Smooth muscle cell (in vitro differentiated cells): Measurements from ENCODE around the gene OBP2A. TPM values are rescaled to one million over a fixed set of nuclear protein-coding genes. Genes with fewer than 3 reads are reported as not detected.

Experiments
- DNase-seq: peaks from one replicate; lab custom pipeline; 2025; ENCODE audit not compliant: unreplicated experiment; lab: John Stamatoyannopoulos, UW
- H2AFZ ChIP-seq: fragments of 200-600 bp; sonication (generic); 2 replicates; pipeline ENCODE4 v1.6.0; 2016; ENCODE audit warnings: antibody characterized with exemption, low read depth, mild to moderate bottlenecking
- H3F3A ChIP-seq: fragments of 200-600 bp; sonication (generic); 2 replicates; pipeline ENCODE4 v1.6.0; 2017; ENCODE audit warnings: antibody characterized with exemption, low read depth
- H3K27ac ChIP-seq: fragments of 200-600 bp; sonication (generic); 2 replicates; pipeline ENCODE4 v1.5.1; 2016; ENCODE audit warnings: low read depth, mild to moderate bottlenecking
- H3K27me3 ChIP-seq: fragments of 200-600 bp; sonication (generic); 2 replicates; pipeline ENCODE4 v1.6.1; 2016; ENCODE audit warnings: low read depth, mild to moderate bottlenecking
- H3K36me3 ChIP-seq: fragments of 200-600 bp; sonication (generic); 2 replicates; pipeline ENCODE4 v1.5.1; 2016; ENCODE audit warnings: low read depth
- H3K4me1 ChIP-seq: fragments of 200-600 bp; sonication (generic); 2 replicates; pipeline ENCODE4 v1.5.1; 2016; ENCODE audit warnings: low read depth
- H3K4me2 ChIP-seq: fragments of 200-600 bp; sonication (generic); 2 replicates; pipeline ENCODE4 v1.6.0; 2016; ENCODE audit warnings: mild to moderate bottlenecking
- H3K4me3 ChIP-seq: fragments of 200-600 bp; sonication (generic); 2 replicates; pipeline ENCODE4 v1.5.1; 2016; ENCODE audit warnings: mild to moderate bottlenecking
- H3K79me2 ChIP-seq: fragments of 200-600 bp; sonication (generic); 2 replicates; pipeline ENCODE4 v1.6.0; 2016; ENCODE audit warnings: low read depth, mild to moderate bottlenecking
- H3K9ac ChIP-seq: fragments of 200-600 bp; sonication (generic); 2 replicates; pipeline ENCODE4 v1.6.0; 2016; ENCODE audit warnings: low read depth
- H3K9me3 ChIP-seq: fragments of 200-600 bp; sonication (generic); replicated peaks from 2 replicates; pipeline ENCODE4 v1.5.1; 2016; ENCODE audit warnings: low read depth
- H4K20me1 ChIP-seq: fragments of 200-600 bp; sonication (generic); 2 replicates; pipeline ENCODE4 v1.6.0; 2016; ENCODE audit warnings: low read depth
- WGBS: methylation state at CpG from one replicate; pipeline ENCODE4 v1.1.7; 2016; ENCODE audit warnings: low lambda C conversion rate; 5-methylcytosine and 5-hydroxymethylcytosine counted together
- polyA plus RNA-seq: library from polyadenylated mRNA; unstranded; fragments of >200 nt; fragmentation: Nextera tagmentation; extraction: Ambion mirVana; gene quantifications from 2 replicates; pipeline ENCODE4 v1.2.1, GENCODE V29; 2016
- total RNA-seq: library from RNA; depleted of rRNA; stranded (reverse); fragments of >200 nt; gene quantifications from 2 replicates; pipeline ENCODE4 v1.2.3, GENCODE V29; 2014
- TF ChIP-seq, protein P1 (sequence below): fragments of 200-600 bp; sonication (generic); IDR thresholded peaks from 2 replicates; pipeline ENCODE4 v1.5.1; 2017; ENCODE audit warnings: borderline replicate concordance, mild to moderate bottlenecking, antibody characterized with exemption; ENCODE audit not compliant: insufficient read depth, poor library complexity, severe bottlenecking

The OBP2A gene
- total and polyA plus RNA-seq, 2 experiments from 2014 or later, result 0.61 TPM; not detected in 1

DNA sequence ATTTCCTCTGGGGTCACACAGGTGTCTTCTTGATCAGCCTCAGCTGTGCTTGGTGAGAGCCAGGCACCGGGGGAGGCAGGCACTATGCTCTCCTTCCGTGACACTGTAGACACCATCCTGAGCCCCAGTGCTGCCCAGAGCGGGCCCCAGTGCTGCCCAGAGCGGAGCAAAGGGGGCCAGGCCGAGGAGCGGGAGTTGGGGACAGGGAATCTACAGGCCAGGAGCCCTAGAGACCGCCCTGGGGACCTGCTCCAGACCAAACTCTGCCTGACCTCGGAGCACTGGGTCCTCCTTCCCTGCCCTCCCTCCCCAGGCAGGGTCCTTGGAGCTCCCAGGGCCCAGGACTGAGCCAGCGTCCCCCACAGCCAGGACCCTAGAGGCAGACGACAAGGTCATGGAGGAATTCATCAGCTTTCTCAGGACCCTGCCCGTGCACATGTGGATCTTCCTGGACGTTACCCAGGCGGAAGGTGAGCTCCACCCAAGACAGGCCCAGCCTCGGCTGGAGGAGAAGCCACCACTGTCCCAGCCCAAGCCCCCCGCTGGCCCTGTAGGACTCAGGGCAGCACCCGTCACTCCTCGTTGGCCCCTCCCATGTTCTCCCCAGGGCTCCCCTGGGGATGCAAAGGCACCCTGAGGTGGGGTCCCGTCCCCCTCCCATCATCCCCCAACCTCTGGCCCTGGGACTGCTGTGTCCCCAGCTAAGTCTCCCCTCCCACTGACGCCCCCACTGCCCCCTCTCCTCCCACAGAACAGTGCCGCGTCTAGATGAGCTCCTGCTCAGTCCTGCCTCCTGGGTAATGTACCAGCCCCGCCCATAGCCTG lies 45.8 kb downstream of the OBP2A start:
- Histone ChIP-seq H3K79me2 (no peaks in the 10 kb centered on the region), H3K36me3 (no peaks in the 10 kb centered on the region), H3K4me2 (no peak overlapping the region), H3K27me3 (no peaks in the 10 kb centered on the region), H3K4me1 (no peaks in the 10 kb centered on the region), H3K9ac (no peak overlapping the region), H4K20me1 (no peaks in the 10 kb centered on the region), H3F3A (no peaks in the 10 kb centered on the region), H3K9me3 (no peaks in the 10 kb centered on the region), H2AFZ (no peak overlapping the region), H3K4me3 (no peak overlapping the region), H3K27ac (no peak overlapping the region)
- no peak for DNase-seq
- WGBS, result 91% methylated on average over 22 of the region's 22 CpGs
- TF ChIP-seq, protein P1, sequence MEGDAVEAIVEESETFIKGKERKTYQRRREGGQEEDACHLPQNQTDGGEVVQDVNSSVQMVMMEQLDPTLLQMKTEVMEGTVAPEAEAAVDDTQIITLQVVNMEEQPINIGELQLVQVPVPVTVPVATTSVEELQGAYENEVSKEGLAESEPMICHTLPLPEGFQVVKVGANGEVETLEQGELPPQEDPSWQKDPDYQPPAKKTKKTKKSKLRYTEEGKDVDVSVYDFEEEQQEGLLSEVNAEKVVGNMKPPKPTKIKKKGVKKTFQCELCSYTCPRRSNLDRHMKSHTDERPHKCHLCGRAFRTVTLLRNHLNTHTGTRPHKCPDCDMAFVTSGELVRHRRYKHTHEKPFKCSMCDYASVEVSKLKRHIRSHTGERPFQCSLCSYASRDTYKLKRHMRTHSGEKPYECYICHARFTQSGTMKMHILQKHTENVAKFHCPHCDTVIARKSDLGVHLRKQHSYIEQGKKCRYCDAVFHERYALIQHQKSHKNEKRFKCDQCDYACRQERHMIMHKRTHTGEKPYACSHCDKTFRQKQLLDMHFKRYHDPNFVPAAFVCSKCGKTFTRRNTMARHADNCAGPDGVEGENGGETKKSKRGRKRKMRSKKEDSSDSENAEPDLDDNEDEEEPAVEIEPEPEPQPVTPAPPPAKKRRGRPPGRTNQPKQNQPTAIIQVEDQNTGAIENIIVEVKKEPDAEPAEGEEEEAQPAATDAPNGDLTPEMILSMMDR, result no peak

DNA sequence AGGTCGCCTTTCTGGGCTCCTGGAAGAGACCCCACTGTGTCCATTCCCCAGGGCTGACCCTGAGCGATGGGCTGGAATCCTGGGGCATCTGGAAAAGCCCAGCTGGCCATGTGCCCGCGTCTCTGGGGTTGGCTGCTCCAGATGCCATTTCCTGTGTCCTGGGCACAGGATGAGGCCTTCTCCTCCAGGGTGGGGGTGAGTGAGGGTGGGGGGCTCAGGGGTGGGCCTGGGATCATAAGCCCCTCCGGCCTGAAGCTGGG lies 46.3 kb downstream of the OBP2A start:
- DNase-seq, result no peak
- H4K20me1 ChIP-seq, result no peaks in the 10 kb centered on the region
- no peaks in the 10 kb centered on the region for H3K36me3 ChIP-seq
- H3K9ac ChIP-seq, result no peak overlapping the region
- H3K4me2 ChIP-seq, result no peak overlapping the region
- H3K9me3 ChIP-seq, result no peaks in the 10 kb centered on the region
- no peak overlapping the region for H3K27ac ChIP-seq
- H3K79me2 ChIP-seq, result no peaks in the 10 kb centered on the region
- H3K4me1 ChIP-seq, result no peaks in the 10 kb centered on the region
- H3K4me3 ChIP-seq, result no peak overlapping the region
- H3F3A ChIP-seq, result no peaks in the 10 kb centered on the region
- WGBS, result 92% methylated on average over 5 of the region's 5 CpGs
- no peak overlapping the region for H2AFZ ChIP-seq
- TF ChIP-seq, protein P1, result no peak
- no peaks in the 10 kb centered on the region for H3K27me3 ChIP-seq

DNA sequence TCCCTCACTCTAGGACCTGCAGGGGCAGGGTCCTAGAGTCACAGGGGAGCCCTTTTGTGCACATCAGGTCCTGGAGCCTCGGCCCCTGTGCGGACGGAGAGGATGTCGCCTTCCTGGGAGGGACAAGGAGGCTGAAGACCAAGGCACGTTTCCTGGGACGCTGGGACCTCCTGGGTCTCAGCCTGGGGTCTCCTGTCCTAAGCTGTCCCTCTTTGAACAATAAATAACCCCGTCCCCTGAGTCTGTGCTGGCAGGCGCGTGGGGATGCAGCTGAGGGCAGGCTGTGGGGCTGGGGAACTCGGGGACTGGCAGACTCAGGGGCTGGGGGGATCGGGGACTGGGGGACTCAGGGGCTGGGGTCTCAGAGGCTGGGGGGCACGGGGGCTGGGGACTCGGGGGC lies 46.7 kb downstream of the OBP2A start:
- Histone ChIP-seq H3K79me2 (no peaks in the 10 kb centered on the region), H3K4me1 (no peaks in the 10 kb centered on the region), H2AFZ (no peak overlapping the region), H3K4me3 (no peak overlapping the region), H4K20me1 (no peaks in the 10 kb centered on the region), H3K27ac (no peak overlapping the region), H3K9ac (no peak overlapping the region), H3K4me2 (no peak overlapping the region), H3K9me3 (no peaks in the 10 kb centered on the region), H3K27me3 (no peaks in the 10 kb centered on the region), H3K36me3 (no peaks in the 10 kb centered on the region), H3F3A (no peaks in the 10 kb centered on the region)
- TF ChIP-seq, protein P1, result no peak
- DNase-seq, result no peak
- 96% methylated on average over 11 of the region's 13 CpGs for WGBS

DNA sequence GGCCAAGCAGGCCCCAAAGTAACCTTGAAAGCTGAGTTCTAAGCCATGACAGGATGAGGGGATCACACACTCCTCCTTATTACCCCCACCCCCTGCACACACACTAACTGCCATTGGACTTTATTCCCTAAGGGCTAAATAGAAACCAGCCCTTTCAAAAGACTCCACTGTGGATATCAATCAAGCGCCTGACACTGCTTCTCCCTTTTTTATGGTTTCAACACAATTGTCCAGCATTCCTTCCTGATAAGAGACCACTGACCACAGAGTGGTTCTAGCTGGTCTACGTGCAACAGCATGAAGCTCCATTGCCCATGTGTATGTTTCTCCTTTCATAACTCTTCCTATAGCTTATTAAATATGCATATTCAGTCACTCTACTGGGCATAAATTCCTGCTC lies 50.3 kb downstream of the OBP2A start:
- no peak overlapping the region for H3K4me2 ChIP-seq
- H3F3A ChIP-seq, result no peaks in the 10 kb centered on the region
- no peaks in the 10 kb centered on the region for H3K4me1 ChIP-seq
- H3K79me2 ChIP-seq, result no peaks in the 10 kb centered on the region
- H3K36me3 ChIP-seq, result no peaks in the 10 kb centered on the region
- H3K27ac ChIP-seq, result no peak overlapping the region
- no peak overlapping the region for H2AFZ ChIP-seq
- DNase-seq, result no peak
- H3K27me3 ChIP-seq, result peaks cover 7% of the 10 kb centered on the region
- WGBS, result 79% methylated on average over 2 of the region's 2 CpGs
- H4K20me1 ChIP-seq, result no peaks in the 10 kb centered on the region
- H3K4me3 ChIP-seq, result no peak overlapping the region
- TF ChIP-seq, protein P1, result no peak
- H3K9ac ChIP-seq, result no peak overlapping the region
- H3K9me3 ChIP-seq, result no peaks in the 10 kb centered on the region
